ENCODE measurements around the gene KAZN.

Gene KAZN

GRCh38 chr1:14648896-14649855 is 50.7 kb downstream of the KAZN start:
- no peak for DNase-seq

- no peak for DNase-seq
These were observed 51.5 kb downstream of the KAZN start for GRCh38 chr1:14649976-14650375.

- DNase-seq, result no peak
These were observed 52.5 kb downstream of the KAZN start for GRCh38 chr1:14650951-14651350.

GRCh38 chr1:14652840-14653239 is 54.4 kb downstream of the KAZN start:
- DNase-seq, result no peak

GRCh38 chr1:14653461-14653960 is 55.0 kb downstream of the KAZN start:
- no peak for DNase-seq

GRCh38 chr1:14654554-14654953 is 56.1 kb downstream of the KAZN start:
- no peak for DNase-seq

- DNase-seq, result no peak
These were observed 56.9 kb downstream of the KAZN start for GRCh38 chr1:14655385-14655784.

- DNase-seq, result no peak
These were observed 58.0 kb downstream of the KAZN start for GRCh38 chr1:14656384-14656937.

- DNase-seq, result no peak
These were observed 60.2 kb downstream of the KAZN start for GRCh38 chr1:14658642-14659041.

GRCh38 chr1:14659913-14660312 is 61.4 kb downstream of the KAZN start:
- DNase-seq, result peak; percentile 63

- no peak for DNase-seq
These were observed 62.3 kb downstream of the KAZN start for GRCh38 chr1:14660801-14661200.

- DNase-seq, result no peak
These were observed 62.7 kb downstream of the KAZN start for GRCh38 chr1:14661222-14661621.

GRCh38 chr1:14662116-14662515 is 63.6 kb downstream of the KAZN start:
- DNase-seq, result no peak

- no peak for DNase-seq
These were observed 65.3 kb downstream of the KAZN start for GRCh38 chr1:14663773-14664172.

GRCh38 chr1:14666373-14666772 is 67.9 kb downstream of the KAZN start:
- no peak for DNase-seq

- DNase-seq, result no peak
These were observed 68.6 kb downstream of the KAZN start for GRCh38 chr1:14666962-14667650.

GRCh38 chr1:14667651-14667984 is 69.1 kb downstream of the KAZN start:
- no peak for DNase-seq

GRCh38 chr1:14668538-14668937 is 70.1 kb downstream of the KAZN start:
- DNase-seq, result no peak

- DNase-seq, result no peak
These were observed 73.5 kb downstream of the KAZN start for GRCh38 chr1:14672005-14672404.

- DNase-seq, result no peak
These were observed 75.5 kb downstream of the KAZN start for GRCh38 chr1:14674030-14674429.

GRCh38 chr1:14676400-14676799 is 77.9 kb downstream of the KAZN start:
- no peak for DNase-seq

- no peak for DNase-seq
These were observed 78.9 kb downstream of the KAZN start for GRCh38 chr1:14677292-14677971.

GRCh38 chr1:14678011-14678638 is 79.6 kb downstream of the KAZN start:
- no peak for DNase-seq

Measured in eye (tissue), 1 donor.